Right renal pelvis (tissue), 4 donors: ENCODE measurements around the gene CYP4F8. TPM values are rescaled to one million over a fixed set of nuclear protein-coding genes. Genes with fewer than 3 reads are reported as not detected.
"Not testable (repeated sequence)": the region's sequence is repeated elsewhere in the genome, so short reads cannot be mapped to it uniquely, and the experiment has no call there.

Experiments
- DNase-seq, 4 donors: peaks; one replicate each; pipeline ENCODE4 v3.0.0-alpha.2; 2013; ENCODE audit warnings: low read depth in 4 of 4, low spot score in 3 of 4, missing footprints in 1 of 4
- polyA plus RNA-seq, 4 donors: library from polyadenylated mRNA; unstranded; fragments of 120-200 nt; gene quantifications; one replicate each; pipeline ENCODE4 v1.2.1, GENCODE V29; 2013; ENCODE audit not compliant: insufficient read length in 4 of 4

Gene CYP4F8, protein sequence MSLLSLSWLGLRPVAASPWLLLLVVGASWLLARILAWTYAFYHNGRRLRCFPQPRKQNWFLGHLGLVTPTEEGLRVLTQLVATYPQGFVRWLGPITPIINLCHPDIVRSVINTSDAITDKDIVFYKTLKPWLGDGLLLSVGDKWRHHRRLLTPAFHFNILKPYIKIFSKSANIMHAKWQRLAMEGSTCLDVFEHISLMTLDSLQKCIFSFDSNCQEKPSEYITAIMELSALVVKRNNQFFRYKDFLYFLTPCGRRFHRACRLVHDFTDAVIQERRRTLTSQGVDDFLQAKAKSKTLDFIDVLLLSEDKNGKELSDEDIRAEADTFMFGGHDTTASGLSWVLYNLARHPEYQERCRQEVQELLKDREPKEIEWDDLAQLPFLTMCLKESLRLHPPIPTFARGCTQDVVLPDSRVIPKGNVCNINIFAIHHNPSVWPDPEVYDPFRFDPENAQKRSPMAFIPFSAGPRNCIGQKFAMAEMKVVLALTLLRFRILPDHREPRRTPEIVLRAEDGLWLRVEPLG
- polyA plus RNA-seq = under 1 TPM in 1 of 4 donors, not detected in 3; 0.01 TPM

DNA sequence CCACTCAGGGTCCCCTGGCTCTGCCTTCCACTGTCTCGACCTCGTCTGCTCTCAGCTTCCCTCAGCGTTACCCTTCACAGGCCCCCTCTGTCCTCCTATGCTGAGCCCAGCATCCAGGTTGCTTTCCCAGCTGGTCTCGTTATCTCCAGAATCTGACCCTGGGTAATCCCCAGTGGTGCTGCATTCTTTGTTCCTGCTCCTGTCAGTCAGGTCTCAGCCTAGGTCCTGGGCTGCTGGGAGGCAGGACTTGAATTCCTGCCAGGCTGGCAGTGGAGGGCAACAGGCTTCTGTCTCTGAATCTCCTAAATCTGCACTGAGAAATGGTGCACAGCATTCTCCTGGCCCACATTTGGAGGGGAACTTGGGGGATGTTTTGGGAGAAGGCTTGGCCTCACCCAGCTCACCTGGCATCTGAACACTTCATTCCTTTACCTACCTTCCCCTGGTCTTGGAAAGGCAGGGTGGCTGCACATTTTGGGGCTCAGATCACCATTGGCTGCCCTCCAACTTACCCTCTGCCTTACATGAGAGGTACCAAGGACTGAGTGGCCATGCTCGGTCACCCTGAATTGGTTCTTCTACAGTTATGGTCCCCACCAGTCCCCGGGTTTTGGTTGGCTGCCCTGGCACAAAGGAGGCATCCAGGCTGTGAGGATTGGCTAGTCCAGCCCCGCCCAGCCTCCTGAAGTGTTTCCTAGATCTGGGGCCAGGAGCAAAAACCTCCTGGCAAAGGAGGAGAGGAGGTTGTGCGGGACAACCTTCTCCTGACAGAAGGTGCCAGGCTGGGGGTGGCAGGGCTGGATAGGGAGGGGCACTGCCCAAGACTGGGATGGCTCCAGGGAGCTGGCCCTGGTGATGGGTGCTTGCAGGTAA, at the start of gene CYP4F8:
TSS of gene CYP4F8 (plus strand) at position 712 of the 873 bp plus-strand sequence. CDS start 399 bp downstream, outside the sequence.
- no peak for DNase-seq

DNA sequence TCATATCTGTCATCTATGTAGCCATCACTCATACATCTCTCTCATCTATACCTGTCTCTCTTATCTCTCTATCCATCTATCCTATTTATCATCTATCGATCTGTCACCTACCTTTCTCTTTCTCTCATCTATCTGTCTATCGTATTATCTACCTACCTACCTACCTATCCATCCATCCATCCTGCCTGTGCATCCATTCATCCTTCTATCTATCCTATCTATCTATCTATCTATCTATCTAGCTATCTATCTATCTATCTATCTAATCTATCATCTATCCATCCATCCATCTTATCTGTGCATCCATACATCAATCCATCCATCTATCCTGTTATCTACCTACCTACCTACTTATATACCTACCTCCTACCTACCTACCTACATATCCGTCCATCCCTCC, 44.6 kb upstream of the CYP4F8 start:
- DNase-seq = no peak

DNA sequence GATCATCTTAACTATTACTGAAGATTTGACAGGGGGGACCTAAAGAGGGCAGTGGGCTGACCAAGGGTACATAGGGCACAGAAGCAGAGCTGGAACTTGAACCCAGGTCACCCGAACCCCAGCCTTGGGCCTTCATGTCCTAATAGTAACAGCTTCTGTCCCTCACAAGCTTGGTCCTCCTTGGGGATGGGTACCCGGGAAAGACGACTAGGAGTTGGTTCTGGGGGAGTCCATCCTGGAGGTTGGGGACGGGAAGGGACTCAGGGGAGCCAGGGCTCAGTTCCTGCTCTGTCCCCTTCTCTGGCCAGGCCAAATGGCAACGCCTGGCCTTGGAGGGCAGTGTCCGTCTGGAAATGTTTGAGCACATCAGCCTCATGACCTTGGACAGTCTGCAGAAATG, 39.6 kb upstream of the CYP4F8 start:
- no peak for DNase-seq

DNA sequence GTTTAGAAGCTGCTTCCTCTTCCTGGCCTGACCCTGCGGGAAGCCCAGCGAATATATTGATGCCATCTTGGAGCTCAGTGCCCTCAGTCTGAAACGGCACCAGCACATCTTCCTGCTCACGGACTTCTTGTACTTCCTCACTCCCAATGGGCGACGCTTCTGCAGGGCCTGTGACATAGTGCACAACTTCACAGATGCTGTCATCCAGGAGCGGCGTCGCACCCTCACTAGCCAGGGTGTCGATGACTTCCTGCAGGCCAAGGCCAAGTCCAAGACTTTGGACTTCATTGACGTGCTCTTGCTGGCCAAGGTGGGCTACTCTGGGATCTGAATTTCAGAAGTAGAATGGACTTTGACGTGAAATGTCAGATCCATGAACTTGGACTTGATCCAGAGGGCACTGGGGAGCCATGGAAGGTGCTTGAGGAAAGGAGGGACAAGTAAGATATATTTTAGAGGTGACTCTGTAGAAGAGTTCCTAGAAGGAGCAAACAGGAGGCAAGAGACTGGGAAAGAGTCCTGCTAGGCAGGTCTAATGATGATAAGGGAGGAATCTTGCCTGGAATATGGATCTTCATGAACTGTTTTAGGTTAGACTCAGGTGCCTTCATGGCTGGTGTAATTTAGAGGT, 38.4 kb upstream of the CYP4F8 start:
- no peak for DNase-seq

DNA sequence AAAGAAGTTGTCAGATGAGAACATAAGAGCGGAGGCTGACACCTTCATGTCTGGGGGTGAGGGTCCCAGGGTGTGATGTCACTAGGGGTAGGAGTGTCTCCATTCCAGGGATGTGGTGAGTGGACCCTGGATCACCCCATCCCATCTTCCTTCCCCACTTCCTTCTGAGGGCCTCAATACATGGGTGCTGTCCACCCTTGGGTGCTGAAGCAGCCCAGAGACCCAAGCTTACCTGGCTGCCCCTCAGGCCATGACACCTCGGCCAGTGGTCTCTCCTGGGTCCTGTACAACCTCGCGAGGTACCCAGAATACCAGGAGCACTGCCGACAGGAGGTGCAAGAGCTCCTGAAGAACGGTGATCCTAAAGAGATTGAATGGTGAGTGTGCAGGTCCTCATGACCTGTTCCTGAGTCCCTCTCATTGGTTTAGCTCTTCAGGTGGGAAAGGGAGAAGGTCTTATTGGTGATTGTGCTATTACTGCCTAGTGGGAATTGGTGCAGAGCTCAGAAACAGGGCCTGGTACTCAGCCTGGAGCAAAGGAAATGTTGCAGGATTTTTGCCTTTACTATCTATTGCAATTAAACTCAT, 37.7 kb upstream of the CYP4F8 start:
- DNase-seq = no peak

DNA sequence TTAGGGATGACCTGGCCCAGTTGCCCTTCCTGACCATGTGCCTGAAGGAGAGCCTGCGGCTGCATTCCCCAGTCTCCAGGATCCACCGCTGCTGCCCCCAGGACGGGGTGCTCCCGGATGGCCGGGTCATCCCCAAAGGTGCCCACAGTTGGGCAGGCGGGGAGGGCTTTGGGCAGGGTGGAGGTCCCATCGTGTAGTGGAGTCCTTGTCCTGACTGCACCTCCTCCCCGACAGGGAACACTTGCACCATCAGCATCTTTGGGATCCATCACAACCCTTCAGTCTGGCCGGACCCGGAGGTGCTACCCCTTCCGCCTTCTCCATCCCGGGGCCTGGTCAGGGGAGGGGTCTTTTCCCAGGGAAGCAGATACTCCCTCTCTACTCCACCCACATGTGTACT, 31.7 kb upstream of the CYP4F8 start:
- no peak for DNase-seq

DNA sequence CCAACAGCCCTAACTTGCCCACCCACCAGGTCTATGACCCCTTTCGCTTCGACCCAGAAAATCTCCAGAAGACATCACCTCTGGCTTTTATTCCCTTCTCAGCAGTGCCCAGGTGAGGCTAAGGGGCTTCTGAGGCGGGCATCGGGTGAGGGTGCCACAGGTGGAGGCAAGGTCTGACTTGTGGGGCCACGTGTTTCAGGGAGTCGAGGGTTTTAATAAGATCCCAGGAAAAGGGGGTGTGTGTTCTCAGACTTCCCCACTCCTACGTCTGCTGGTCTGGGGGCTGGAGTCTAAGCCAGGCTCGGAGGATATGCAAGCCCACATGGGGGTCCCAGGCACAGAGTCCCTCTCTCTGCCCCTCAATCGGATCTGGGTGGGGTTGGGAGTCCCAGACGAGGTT, 30.9 kb upstream of the CYP4F8 start:
- no peak for DNase-seq

DNA sequence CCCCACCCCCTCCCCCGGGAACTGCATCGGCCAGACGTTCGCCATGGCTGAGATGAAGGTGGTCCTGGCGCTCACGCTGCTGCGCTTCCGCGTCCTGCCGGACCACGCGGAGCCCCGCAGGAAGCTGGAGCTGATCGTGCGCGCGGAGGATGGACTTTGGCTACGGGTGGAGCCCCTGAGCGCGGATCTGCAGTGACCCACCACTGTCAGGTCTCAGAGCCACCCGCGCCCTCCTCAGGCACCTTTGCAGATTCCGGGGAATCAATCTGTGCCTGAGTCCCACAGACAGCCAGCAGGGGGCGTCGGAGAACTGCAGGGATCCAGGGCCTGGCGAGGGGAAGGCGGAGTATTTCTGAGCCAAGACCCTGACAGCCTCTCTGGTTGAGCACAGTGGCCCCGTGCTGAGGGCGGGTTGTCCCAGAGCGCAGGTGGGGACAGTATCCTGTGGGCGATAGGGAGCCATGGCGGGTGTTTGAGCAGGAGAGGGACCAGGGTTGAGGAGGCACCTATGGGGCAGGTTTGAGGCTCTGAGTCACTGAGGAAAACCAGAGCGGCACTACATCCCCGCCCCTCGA, 30.4 kb upstream of the CYP4F8 start:
- peak; percentile 57 to 68 (median 60) for DNase-seq

DNA sequence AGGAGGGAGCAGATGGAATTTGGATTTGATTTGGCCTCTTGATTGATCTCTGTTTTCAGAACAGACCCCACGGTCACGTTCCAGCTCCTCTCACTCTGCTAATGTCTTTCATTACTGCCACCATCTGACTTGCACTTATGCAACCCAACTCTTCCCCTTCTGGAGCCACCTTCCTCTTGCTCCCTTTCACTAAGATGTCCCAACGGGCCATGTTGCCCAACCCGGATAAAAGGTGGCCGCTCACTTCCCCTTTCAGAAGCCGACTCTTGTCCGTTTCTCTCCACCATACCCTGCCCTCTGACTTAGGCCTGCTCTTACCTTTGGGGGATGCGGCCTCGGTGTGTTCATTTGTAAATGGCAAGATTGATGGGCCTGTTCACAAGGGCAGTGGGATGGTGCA, 27.4 kb upstream of the CYP4F8 start:
- DNase-seq = no peak

DNA sequence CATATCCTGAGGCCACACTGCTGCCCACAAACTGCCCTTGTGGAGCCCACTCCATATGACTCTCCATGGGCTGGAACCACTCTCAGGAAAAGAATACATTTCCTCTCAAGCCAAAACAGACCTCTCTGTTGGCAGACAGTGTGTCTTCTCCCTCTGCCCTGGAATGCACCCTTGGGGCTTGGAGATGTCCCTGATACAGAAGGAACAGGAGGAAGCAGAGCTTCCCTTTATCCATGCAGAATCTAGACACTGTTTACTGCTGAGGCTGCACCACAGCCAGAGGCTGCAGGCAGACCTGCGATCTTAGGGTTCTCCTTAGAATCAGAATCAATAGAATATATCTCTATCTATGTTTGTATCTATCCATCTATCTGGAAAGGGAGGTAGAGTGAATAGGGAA, 26.8 kb upstream of the CYP4F8 start:
- no peak for DNase-seq

DNA sequence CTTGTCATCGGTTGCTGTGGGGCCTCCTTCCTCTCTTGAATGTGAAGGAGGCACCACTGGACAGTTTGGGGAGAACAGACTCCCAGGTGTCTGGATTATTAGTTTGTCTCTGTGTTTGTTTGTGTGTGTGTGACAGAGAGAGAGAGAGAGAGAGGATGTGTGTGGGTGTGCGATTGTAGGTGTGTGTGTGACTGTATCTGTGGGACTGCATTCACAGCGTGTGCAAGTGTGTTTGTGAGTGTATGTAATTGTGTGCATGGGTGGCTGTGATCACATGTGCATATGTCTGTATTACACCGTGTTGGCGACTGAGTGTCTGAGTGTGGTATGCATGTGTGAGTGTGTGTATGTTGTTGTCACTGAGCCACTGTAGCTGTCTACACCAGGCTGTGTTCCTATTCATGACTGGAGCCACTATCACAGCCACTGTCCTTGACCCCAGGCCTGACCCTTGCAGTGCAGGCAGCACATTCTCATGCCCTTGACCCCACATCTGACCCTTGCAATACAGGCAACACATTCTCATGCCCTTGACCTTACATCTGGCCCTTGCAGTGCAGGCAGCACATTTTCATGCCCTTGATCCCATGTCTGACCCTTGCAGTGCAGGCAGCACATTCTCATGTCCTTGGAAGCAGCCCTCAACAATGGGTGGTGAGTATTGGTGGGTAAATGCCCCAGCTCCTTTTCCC, 25.1 kb upstream of the CYP4F8 start:
- no peak for DNase-seq

DNA sequence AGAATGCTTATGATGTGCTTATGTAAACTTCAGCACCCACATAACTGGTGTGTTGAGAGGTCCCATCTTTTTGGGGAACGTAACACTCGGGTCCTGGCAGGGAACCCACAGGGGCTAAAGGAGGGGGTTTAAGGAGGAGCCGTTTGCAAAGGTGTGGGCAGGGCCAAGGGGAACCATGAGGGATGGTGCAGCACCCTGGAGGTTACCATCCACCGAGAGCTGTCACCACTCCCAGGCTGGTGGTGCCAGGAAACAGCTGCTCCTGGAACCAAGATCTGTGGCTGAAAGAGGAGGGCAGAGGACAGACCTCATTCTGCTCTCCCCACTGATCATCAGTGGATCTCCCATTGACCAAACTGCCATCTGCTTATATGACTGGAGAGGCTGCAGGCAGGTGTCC, 23.2 kb upstream of the CYP4F8 start:
- no peak for DNase-seq

DNA sequence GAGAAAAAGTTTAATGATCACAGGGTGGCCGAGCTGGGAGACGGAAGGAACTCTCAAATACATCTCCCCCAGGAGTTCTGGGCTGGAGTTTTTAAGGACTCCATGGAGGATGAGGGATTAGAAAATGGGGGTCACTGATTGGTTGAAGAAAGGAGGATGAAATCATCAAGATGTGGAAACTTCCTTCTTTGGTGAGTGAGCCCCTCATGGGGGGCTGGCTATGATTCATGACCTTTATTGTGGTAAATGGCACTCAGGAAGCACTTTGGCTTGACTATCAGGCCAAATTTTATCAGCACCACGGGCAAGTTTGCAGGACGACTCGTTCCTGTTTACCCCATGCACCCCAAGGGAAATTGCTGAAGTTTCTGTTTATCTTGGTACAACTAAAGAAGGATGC, 22.5 kb upstream of the CYP4F8 start:
- DNase-seq = not testable (repeated sequence)

DNA sequence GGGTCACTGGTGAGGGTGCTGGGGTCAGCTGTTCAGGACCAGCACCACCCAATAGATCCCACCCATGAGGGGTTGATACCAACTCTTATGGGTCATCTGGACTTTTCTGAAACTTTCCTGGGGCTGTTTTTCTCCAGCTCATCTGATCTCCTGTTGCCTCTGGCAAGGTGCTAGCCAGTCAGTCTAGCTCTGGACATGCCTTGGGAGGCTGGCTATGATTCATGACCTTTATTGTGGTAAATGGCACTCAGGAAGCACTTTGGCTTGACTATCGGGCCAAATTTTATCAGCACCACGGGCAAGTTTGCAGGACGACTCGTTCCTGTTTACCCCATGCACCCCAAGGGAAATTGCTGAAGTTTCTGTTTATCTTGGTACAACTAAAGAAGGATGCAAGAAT, 21.3 kb upstream of the CYP4F8 start:
- DNase-seq = not testable (repeated sequence)

DNA sequence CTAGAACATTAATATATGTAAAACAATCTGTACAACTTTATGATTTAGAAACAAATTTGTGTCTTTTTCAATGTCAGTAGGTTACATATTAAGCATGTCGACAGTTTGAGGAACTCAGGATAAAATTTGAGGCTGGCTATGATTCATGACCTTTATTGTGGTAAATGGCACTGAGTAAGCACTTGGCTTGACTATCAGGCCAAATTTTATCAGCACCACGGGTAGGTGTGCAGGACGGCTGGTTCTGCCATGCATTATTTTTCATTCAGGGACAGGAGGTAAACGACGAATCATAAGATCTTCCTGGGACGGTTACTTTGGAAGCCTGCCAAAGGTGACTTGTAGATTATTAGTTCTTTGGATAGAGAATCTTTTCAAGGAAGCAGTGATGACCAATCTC, 19.9 kb upstream of the CYP4F8 start:
- no peak for DNase-seq

DNA sequence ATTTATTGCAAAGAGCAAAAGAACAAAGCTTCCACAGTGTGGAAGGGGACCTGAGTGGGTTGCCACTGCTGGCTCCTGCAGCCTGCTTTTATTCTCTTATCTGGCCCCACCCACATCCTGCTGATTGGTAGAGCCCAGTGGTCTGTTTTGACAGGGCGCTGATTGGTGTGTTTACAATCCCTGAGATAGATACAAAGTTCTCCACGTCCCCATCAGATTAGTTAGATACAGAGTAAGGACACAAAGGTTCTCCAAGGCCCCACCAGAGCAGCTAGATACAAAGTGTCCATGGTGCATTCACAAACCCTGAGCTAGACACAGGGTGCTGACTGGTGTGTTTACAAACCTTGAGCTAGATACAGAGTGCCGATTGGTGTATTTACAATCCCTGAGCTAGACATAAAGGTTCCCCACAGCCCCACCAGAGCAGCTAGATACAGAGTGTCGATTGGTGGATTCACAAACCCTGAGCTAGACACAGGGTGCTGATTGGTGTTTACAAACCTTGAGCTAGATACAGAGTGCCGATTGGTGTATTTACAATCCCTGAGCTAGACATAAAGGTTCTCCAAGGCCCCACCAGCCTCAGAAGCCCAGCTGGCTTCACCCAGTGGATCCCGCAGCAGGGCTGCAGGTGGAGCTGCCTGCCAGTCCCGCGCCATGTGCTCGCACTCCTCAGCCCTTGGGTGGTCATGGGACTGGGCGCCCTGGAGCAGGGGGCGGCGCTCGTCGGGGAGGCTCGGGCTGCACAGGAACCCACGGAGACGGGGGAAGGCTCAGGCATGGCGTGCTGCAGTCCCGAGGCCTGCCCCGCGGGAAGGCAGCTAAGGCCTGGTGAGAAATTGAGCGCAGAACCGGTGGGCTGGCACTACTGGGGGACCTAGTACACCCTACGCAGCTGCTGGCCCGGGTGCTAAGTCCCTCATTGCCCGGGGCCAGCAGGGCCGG, 6.8 kb upstream of the CYP4F8 start:
- DNase-seq = not testable (repeated sequence)

DNA sequence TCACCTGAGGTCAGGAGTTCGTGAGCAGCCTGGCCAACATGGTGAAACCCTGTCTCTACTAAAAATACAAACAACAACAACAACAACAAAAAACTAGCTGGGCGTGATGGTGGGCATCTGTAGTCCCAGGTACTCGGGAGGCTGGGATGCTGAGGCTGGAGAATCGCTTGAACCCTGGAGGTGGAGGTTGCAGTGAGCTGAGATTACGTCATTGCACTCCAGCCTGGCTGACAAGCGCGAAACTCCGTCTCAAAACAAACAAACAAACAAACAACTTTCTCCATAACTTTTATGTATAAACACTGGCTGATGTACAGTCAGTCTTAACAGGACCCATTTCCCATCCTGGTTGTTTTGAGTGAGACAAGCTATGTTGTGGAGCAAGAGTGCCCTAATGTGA, 5.8 kb upstream of the CYP4F8 start:
- DNase-seq = no peak

DNA sequence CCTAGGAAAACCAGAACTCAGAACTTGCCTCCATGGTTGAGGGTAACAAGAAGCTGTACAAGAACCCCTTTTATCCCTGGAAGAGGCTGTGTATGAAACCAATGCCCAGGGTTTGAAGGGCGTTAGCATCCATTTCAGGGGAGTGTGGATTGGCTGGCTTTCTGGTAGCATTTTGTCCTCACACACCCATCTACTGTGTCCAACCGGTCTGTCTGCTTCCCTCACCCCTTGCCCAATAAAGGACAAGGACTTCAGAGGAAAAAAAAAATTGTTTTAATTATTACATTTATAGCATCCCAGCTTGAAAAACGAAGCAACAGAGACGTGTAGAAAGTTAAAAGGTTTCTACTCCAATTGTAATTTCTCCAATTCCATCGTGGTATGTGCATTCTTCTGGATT, 2.7 kb upstream of the CYP4F8 start:
- no peak for DNase-seq

DNA sequence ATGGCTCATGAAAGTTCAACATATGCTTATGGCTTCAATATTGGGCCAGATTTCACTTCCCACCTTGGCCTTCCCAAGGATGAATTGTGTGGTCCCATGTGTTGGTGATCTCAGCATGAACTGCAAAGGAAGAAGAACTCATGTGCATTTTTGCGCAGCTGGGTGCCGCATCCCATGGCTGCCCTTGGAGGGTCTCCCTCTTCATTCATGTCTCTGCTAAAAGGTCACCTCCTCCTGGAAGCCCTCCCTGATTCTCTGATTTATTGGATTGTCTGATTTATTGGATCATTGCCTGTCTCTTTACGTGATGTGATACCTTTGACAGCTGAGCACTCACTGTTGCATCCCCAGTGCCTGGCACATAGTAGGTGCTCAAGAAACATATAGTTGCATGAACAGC, 1.7 kb upstream of the CYP4F8 start:
- DNase-seq = no peak
